ENCODE data around the gene FGD3.

DNA sequence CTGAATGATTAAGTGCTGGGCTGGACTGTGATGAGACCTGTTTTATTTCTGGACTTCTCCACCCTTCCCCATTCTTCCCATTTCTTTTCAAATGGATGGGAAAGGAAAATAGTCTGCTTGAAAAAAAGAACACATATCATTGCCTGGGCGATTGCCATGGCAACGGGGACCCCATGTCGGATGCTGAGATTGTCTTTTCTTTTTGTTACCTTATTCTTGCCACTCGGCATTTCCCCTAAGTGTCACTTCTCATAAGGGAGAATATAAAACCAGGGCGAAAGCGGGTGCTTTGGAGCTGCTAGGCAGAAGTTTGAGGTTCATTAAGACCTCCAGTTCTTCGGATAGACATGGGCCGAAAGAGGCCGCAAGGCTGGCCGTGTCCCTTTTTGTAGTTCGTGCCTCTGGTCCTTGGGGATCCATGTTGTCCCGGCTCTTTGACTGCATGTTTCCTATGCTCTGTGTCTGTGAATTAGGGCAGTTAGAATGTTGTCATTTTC is 763 bp downstream of the FGD3 start:
- TF ChIP-seq, protein P1, sequence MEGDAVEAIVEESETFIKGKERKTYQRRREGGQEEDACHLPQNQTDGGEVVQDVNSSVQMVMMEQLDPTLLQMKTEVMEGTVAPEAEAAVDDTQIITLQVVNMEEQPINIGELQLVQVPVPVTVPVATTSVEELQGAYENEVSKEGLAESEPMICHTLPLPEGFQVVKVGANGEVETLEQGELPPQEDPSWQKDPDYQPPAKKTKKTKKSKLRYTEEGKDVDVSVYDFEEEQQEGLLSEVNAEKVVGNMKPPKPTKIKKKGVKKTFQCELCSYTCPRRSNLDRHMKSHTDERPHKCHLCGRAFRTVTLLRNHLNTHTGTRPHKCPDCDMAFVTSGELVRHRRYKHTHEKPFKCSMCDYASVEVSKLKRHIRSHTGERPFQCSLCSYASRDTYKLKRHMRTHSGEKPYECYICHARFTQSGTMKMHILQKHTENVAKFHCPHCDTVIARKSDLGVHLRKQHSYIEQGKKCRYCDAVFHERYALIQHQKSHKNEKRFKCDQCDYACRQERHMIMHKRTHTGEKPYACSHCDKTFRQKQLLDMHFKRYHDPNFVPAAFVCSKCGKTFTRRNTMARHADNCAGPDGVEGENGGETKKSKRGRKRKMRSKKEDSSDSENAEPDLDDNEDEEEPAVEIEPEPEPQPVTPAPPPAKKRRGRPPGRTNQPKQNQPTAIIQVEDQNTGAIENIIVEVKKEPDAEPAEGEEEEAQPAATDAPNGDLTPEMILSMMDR (optimal IDR thresholded peaks at IDR 0.05 in 1 of 3, IDR thresholded peaks at IDR 0.05 in 1 of 3, conservative IDR thresholded peaks at IDR 0.05 in 1 of 3; ENCODE audit: extremely low read depth in 1 of 3, insufficient read depth in 2 of 3, low read length in 3 of 3) = no peak
- no peak for TF ChIP-seq EZH2 (IDR thresholded peaks at IDR 0.05; ENCODE audit: low read length)

Measured in keratinocyte (primary cell).